Hematopoietic multipotent progenitor cell treated with erythropoietin and hydrocortisone succinate and interleukin-3 and kit ligand, for 8 days (in vitro differentiated cells): ENCODE data around the gene TOLLIP.
A peak's percentile ranks its signal among the peaks of the same experiment; 100 is the strongest.
"Not testable (repeated sequence)": the region's sequence is repeated elsewhere in the genome, so short reads cannot be mapped to it uniquely, and the experiment has no call there.

ENCODE experiments used
- DNase-seq: peaks from one replicate; pipeline ENCODE4 v3.0.0-alpha.2; 2015

TOLLIP gene

GRCh38 chr11:1343391-1344055, 34.1 kb upstream of the TOLLIP start:
- no peak for DNase-seq

- no peak for DNase-seq
Measured at GRCh38 chr11:1342946-1343345, 33.5 kb upstream of the TOLLIP start.

- DNase-seq: peak; percentile 10
Measured at GRCh38 chr11:1341928-1342524, 32.6 kb upstream of the TOLLIP start.

GRCh38 chr11:1341226-1341625, 31.8 kb upstream of the TOLLIP start:
- DNase-seq: not testable (repeated sequence)

GRCh38 chr11:1340111-1340510, 30.7 kb upstream of the TOLLIP start:
- no peak for DNase-seq

- DNase-seq: no peak
Measured at GRCh38 chr11:1339066-1339675, 29.7 kb upstream of the TOLLIP start.

- DNase-seq: no peak
Measured at GRCh38 chr11:1338201-1339065, 29.0 kb upstream of the TOLLIP start.

GRCh38 chr11:1337647-1338007, 28.2 kb upstream of the TOLLIP start:
- DNase-seq: no peak

GRCh38 chr11:1336836-1337646, 27.6 kb upstream of the TOLLIP start:
- DNase-seq: no peak

GRCh38 chr11:1335811-1336761, 26.7 kb upstream of the TOLLIP start:
- DNase-seq: peak; percentile 75

GRCh38 chr11:1335264-1335810, 25.9 kb upstream of the TOLLIP start:
- no peak for DNase-seq

GRCh38 chr11:1333860-1334259, 24.4 kb upstream of the TOLLIP start:
- DNase-seq: no peak

- no peak for DNase-seq
Measured at GRCh38 chr11:1333091-1333772, 23.8 kb upstream of the TOLLIP start.

GRCh38 chr11:1330473-1330872, 21.0 kb upstream of the TOLLIP start:
- no peak for DNase-seq

GRCh38 chr11:1327064-1327460, 17.6 kb upstream of the TOLLIP start:
- no peak for DNase-seq

GRCh38 chr11:1326435-1327063, 17.1 kb upstream of the TOLLIP start:
- DNase-seq: no peak

GRCh38 chr11:1323774-1324173, 14.3 kb upstream of the TOLLIP start:
- DNase-seq: no peak

GRCh38 chr11:1317993-1318392, 8.6 kb upstream of the TOLLIP start:
- no peak for DNase-seq

- DNase-seq: no peak
Measured at GRCh38 chr11:1317432-1317831, 8.0 kb upstream of the TOLLIP start.
